Fibroblast of lung (primary cell): ENCODE measurements around the gene PLEKHH2.

ENCODE experiments used
- CTCF ChIP-seq, 2 donors: IDR thresholded peaks in 1 of 2; conservative IDR thresholded peaks in 1 of 2; 1 replicate in 1 of 2; 2 replicates in 1 of 2; pipeline ENCODE4 v1.5.1; 2011 to 2012; ENCODE audit warnings: low read length in 2 of 2, control low read depth in 1 of 2, inconsistent platforms in 1 of 2, low read depth in 1 of 2, mild to moderate bottlenecking in 1 of 2
- EZH2 ChIP-seq: IDR thresholded peaks from 2 replicates; pipeline ENCODE4 v1.5.1; 2012; ENCODE audit warnings: low read length, control low read depth, mild to moderate bottlenecking; ENCODE audit errors: missing control alignments

GRCh38 chr2:43758739-43759138 is 121.7 kb downstream of the PLEKHH2 start:
- TF ChIP-seq CTCF (conservative IDR thresholded peaks at IDR 0.05 in 1 of 2, IDR thresholded peaks at IDR 0.05 in 1 of 2; ENCODE audit: low read depth in 1 of 2, low read length in 2 of 2) (no peak), EZH2 (no peak)
